BJ (cell line): Measurements from ENCODE around the gene TM7SF2. TPM values are rescaled to one million over a fixed set of nuclear protein-coding genes. Genes with fewer than 3 reads are reported as not detected.

Experiments
- CTCF ChIA-PET: fragments of 350-600 bp; formaldehyde crosslinking; extraction: SDS; loops from one replicate; lab custom pipeline; 2021; ENCODE audit warnings: antibody characterized with exemption, inconsistent platforms; lab: Yijun Ruan, JAX
- POLR2A ChIA-PET: fragments of 300-600 bp; sonication (Branson Sonifier 250); formaldehyde crosslinking; extraction: SDS; loops from one replicate; lab custom pipeline; 2021; ENCODE audit warnings: antibody characterized with exemption; lab: Charles Lee
- DNase-seq: peaks from one replicate; pipeline ENCODE4 v3.0.0-alpha.2; 2011; ENCODE audit warnings: low read depth
- H3K27me3 ChIP-seq: 2 replicates; pipeline ENCODE4 v1.6.0; 2011; ENCODE audit warnings: low read length; ENCODE audit not compliant: control insufficient read depth, insufficient read depth
- H3K36me3 ChIP-seq: 2 replicates; pipeline ENCODE4 v1.5.1; 2011; ENCODE audit warnings: low read length; ENCODE audit not compliant: control insufficient read depth, insufficient read depth
- H3K4me3 ChIP-seq: 2 replicates; pipeline ENCODE4 v1.5.1; 2011; ENCODE audit warnings: low read depth, mild to moderate bottlenecking, control low read depth, low read length
- polyA plus RNA-seq: library from polyadenylated mRNA; depleted of rRNA; stranded (reverse); fragments of >200 nt; gene quantifications from 2 replicates; pipeline ENCODE4 v1.2.3, GENCODE V29; 2011
- TF ChIP-seq, protein P1 (sequence below): IDR thresholded peaks from 2 replicates; pipeline ENCODE4 v1.5.1; 2011; ENCODE audit warnings: low read depth, mild to moderate bottlenecking, control low read depth, inconsistent platforms, low read length, moderate library complexity; ENCODE audit not compliant: insufficient read depth

Gene TM7SF2
- polyA plus RNA-seq, 1 experiment: 8.2 TPM

DNA sequence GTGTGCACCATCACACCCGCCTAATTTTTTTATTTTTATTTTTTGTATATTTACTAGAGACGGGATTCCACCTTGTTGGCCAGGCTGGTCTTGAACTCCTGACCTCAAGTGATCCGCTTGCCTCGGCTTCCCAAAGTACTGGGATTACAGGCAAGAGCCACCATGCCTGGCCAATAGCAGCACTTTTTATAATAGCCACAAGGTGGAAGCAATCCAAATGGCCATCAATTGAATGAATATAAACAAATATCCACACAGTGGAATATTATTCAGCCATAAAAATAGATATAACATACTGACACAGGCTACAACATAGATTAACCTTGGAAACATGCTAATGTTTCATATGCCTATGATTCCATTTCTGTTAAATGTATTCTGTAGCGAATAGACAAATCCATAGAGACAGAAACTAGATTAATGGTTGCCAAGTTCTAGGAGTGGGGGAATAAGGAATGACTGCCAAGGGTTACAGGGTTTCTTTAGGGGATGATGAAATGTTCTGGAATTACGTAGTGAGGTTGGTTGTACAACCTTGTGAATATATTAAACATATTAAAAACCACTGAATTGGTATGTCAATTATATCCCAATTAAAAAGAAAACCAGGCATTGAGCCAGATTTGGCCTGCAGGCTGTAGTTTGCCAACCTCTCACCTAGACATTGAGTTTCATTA, 10.9 kb upstream of the TM7SF2 start:
- ChIA-PET POLR2A (interaction anchor here (0.6 kb wide), 1 partner anchor 15 kb away, joined by 5 read pairs; no protein-coding TSS in a partner anchor), CTCF (interaction anchor here (1.0 to 11.9 kb wide), 4 partner anchors 10 to 17 kb away, joined by 3 to 152 read pairs (median 16); partner anchors contain the start of genes TM7SF2 and ZNHIT2)
- TF ChIP-seq, protein P1, sequence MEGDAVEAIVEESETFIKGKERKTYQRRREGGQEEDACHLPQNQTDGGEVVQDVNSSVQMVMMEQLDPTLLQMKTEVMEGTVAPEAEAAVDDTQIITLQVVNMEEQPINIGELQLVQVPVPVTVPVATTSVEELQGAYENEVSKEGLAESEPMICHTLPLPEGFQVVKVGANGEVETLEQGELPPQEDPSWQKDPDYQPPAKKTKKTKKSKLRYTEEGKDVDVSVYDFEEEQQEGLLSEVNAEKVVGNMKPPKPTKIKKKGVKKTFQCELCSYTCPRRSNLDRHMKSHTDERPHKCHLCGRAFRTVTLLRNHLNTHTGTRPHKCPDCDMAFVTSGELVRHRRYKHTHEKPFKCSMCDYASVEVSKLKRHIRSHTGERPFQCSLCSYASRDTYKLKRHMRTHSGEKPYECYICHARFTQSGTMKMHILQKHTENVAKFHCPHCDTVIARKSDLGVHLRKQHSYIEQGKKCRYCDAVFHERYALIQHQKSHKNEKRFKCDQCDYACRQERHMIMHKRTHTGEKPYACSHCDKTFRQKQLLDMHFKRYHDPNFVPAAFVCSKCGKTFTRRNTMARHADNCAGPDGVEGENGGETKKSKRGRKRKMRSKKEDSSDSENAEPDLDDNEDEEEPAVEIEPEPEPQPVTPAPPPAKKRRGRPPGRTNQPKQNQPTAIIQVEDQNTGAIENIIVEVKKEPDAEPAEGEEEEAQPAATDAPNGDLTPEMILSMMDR: 0 out of 2 replicates have a peak, but pooled peaks have one; percentile 8
- H3K36me3 ChIP-seq: no peaks in the 10 kb centered on the region; the same call in none of the 2 replicates
- H3K27me3 ChIP-seq: no peaks in the 10 kb centered on the region
- no peak overlapping the region for H3K4me3 ChIP-seq
- DNase-seq: no peak

DNA sequence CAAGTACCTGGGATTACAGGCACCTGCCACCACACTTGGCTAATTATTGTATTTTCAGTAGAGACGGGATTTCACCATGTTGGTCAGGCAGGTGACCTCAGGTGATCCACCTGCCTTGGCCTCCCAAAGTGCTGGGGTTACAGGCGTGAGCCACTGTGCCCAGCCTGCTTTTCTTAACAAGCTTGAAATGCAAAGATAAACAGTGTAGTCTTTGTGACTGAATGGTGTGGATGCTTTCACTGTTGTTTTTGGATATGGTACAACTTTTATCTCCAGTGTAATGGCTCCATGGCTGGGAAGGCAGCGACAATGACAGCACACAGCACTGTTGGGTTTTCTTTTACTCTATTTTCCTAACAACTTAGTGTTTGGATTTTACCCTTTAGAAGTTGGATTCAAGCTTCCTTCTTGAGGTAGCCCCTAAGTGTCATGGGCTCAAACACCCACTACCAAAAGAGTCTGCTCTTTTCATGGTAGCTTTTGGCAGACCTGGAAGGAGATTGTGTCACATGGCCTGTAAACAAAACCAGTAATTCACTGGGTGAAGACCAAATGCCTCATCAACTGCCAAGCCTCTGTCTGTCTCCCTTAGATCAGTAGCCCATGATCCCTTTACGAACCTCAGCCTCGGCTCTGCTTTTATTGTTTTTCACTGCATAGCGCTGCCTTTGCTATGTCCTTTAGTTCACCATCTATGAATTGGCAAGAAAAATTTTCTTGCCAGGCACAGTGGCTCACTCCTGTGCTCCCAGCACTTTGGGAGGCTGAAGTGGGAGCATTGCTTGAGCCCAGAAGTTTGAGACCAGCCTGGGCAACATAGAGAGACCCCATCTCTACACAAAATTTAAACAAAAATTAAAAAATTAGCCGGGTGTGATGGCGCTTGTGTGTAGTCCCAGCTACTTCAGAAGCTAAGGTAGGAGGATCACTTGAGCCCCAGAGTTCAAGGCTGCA, 9.3 kb upstream of the TM7SF2 start:
- ChIA-PET POLR2A (no interaction called here), CTCF (interaction anchor here (1.1 to 3.4 kb wide), 4 partner anchors 9 to 17 kb away, joined by 3 to 30 read pairs (median 10); partner anchors contain the start of genes TM7SF2 and ZNHIT2)
- TF ChIP-seq, protein P1: no peak
- no peaks in the 10 kb centered on the region; the same call in none of the 2 replicates for H3K36me3 ChIP-seq
- no peak for DNase-seq
- no peaks in the 10 kb centered on the region for H3K27me3 ChIP-seq
- no peak overlapping the region for H3K4me3 ChIP-seq

DNA sequence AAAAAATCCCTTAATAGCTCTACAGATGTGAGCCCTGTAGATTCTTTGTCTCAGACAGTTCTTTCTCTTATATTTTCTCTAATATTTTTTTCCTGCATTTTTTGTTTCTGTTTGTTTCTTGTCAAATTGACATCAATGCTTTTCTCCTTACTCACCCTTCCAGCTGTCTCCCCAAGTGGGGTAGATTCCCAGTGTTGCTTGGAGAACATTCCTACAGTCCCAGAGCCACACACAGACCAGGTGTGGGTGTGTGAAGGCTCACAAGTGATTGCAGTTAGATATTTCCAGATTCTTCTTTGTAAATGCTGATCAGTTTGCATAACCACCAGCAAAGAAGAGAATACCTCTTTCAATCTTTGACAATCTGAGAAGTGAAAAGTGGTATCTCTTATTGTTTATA, 8.2 kb upstream of the TM7SF2 start:
- Histone ChIP-seq H3K36me3 (peaks cover under 1% of the 10 kb centered on the region; the same call in 1 of the 2 replicates), H3K27me3 (no peaks in the 10 kb centered on the region), H3K4me3 (no peak overlapping the region)
- ChIA-PET POLR2A (no interaction called here), CTCF (interaction anchor here (1.1 to 3.4 kb wide), 4 partner anchors 8 to 16 kb away, joined by 3 to 30 read pairs (median 10); partner anchors contain the start of genes TM7SF2 and ZNHIT2)
- TF ChIP-seq, protein P1: no peak
- no peak for DNase-seq

DNA sequence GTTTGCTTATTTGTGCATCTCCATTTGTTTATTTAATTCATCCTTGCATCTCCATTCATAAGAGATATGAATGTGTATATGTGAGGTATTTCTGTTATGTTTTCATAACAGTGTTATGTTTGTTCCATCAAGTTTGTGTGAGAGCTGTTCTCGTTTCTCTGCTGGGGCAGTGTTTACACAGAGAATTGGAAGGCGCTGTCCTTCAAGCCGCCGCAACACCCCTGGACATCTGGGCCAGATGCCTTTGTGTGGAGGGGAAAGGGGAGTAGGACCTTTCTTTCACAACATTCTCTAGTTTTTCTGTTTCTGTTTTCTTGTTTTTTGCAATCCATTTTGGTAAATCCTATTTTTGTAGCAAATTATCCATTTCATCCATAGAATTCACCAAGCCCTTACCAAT, 7.0 kb upstream of the TM7SF2 start:
- ChIA-PET CTCF (interaction anchor here (0.8 to 3.4 kb wide), 3 partner anchors 8 to 261 kb away, joined by 4 to 17 read pairs (median 6); partner anchors contain the start of genes TM7SF2 and ZNHIT2), POLR2A (no interaction called here)
- no peak for DNase-seq
- H3K27me3 ChIP-seq: no peaks in the 10 kb centered on the region
- H3K36me3 ChIP-seq: peaks cover 7% of the 10 kb centered on the region; the same call in 1 of the 2 replicates
- no peak overlapping the region for H3K4me3 ChIP-seq
- TF ChIP-seq, protein P1: no peak

DNA sequence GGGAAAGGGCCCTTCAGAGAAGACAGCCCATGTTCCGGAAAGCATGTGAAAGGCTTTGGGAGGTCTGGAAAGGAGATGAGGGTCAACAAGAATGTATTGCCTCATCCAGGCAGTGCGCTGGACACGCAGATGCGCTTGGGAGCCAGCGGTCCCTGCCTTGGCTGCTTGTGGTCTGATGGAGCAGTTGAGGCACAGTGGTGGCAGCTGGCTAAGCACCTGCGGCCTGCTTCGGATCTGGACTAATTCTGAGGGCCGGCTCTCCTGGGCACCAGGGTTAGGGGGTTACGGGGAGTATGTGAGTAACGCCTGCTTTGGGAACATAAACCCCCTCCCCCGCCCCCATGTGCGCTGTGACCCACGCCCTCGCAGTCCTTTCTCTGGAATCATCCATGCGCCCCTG, 4.6 kb upstream of the TM7SF2 start:
- TF ChIP-seq, protein P1: no peak

More for the DNA sequence above, 4.6 kb upstream of the TM7SF2 start:
- ChIA-PET CTCF (interaction anchor here (1.6 to 7.2 kb wide), 2 partner anchors 12 to 15 kb away, joined by 3 to 152 read pairs; partner anchors contain the start of genes FAU, MRPL49 and VPS51), POLR2A (no interaction called here)
- no peak overlapping the region for H3K4me3 ChIP-seq
- no peaks in the 10 kb centered on the region for H3K27me3 ChIP-seq
- H3K36me3 ChIP-seq: peaks cover 7% of the 10 kb centered on the region; the same call in 1 of the 2 replicates
- no peak for DNase-seq
